ENCODE data around the gene IKZF3.
"Not testable (repeated sequence)": the region's sequence is repeated elsewhere in the genome, so short reads cannot be mapped to it uniquely, and the experiment has no call there.

IKZF3 gene

DNA sequence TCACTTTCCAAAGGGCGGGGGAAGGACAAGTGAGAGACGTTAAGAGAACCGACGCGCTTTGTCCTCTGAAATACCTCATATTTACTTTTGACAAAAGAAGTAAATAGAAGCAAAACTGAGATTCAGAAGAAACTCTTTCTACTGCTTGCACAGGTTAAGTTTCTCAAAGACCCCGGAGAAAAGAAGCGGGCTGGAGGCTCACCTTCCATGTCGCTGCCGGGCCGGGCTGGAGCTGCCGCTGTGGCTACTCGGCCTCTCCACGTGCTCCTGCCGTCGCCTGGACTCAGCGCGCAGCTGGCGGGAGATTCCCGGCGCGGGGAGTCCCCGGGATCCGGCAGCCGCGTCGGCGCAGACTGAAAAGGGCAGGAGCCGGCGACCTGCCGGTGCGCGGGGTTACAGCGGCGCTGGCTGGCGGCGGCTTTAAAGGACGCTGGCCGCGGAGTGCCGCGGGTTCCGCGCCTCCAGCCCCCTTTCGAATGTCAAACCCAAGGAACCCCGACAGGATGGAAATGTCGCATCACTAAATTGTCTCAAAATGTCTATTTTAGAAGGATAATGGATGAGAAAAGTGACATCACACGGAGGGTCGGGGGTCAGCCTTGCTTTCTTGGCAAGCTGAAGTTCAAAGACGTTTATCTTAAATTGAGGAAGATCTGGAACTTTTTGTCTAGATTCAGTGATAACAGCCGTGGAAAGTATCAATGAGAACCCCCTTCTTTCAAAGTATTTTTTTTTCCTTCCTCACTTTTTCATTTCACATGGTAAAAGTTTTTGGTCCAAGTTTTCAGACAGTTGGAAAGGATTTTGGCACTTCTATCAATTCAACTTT, at the start of gene IKZF3:
TSS of gene IKZF3 (minus strand) at position 395 of the 829 bp plus-strand sequence. CDS start at position 209, 186 bp downstream.
- peak; percentile 90 for DNase-seq

DNA sequence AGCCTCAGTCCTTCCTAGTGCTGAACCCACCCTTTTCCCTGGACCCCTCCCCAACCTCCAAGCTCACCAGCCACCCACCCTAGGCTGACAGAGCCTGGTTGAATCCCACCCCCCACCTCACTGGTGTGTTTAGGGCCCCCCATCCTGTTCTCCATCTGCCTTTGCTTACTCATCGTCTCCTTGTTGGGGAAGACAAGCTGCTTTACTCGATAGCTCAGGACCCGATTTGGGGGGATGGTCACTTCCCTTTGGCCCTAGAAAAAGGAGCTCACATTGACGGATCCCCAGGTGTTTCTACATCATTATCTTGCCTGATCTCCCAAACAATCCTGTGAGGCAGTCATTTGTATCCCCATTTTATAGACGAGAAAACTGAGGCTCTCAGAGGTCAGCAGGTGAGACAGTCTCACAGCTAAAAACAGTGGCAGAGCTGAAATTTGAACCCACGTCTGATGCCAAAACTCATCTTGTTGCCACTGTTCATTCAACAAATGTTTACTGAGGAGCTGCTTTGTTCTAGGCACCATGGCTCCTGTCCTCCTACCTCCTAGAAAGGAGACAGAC, 44.8 kb upstream of the IKZF3 start:
- DNase-seq = no peak

DNA sequence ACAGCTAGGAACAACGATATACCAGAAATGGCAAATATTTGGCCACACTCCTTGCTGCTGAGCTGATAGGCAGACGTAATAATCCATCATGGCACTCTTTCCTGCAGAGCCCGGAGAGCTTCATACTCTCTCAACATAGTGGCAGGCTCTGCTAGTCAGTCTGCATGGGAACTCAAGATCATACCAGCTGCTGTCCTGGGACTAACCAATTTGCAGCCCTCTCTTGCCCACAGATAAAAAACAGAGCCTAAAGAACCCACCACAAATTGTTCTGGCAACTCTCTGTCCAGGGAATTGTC, 40.8 kb upstream of the IKZF3 start:
- no peak for DNase-seq

DNA sequence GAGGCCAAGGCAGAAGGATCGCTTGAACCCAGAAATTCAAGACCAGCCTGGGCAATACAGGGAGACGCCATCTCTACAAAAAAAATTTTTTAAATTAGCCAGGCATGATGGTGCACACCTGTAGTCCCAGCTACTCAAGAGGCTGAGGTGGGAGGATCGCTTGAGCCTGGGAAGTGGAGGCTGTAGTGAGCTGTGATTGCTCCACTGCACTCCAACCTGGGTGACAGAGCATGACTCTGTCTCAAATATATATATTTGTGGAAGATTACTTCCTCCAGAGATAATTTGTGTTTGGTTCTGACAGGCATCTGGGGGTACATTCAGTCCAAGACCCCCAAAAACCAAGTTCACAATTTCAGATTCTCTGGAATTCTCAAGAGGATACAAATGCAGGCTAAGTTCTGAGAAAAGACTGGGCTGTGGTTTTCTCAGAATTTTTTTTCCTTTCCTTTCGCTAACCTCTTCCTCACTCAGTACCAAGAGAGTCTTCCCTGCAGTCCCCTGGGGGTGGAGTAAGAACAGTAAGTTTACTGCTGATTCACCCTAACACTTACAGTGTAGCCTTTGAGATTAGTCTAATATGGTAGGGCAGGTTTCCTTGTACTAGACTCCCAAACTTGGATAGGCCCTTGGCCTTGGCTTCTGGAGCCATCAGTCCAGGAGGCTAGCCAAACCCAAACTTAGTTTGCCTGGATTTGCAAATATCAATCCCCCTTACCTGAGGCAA, 39.2 kb upstream of the IKZF3 start:
- DNase-seq = no peak

DNA sequence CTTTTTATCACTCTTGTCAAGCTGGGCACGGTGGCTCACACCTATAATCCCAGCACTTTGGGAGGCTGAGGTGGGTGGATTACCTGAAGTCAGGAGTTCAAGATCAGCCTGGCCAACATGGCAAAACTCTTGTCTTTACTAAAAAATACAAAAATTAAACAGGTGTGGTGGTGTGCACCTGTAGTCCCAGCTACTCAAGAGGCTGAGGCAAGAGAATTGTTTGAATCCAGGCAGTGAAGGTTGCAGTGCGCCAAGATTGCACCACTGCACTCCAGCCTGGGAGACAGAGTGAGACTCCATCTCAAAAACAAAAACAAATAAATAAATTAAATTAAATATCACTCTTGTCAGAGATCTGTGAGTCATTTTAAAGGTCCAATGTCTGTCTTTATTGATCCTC, 37.9 kb upstream of the IKZF3 start:
- not testable (repeated sequence) for DNase-seq

DNA sequence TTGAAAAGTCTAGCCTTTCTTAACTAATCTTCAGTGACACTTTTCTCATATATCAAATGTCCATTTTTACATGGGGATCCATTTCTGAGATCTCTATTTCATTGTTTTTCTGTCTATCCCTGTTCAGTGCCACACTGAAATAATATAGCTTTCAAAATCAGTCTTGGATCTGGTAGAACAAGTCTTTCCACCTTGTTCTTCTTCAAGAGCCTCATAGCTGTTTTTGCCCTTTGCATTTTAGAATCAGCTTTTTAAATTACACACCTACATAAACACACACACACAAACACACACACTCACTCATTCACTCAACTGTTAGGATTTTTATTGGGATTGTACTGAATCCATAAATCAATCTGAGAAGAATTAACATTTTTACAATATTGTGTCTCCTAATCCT, 35.1 kb upstream of the IKZF3 start:
- DNase-seq = no peak

DNA sequence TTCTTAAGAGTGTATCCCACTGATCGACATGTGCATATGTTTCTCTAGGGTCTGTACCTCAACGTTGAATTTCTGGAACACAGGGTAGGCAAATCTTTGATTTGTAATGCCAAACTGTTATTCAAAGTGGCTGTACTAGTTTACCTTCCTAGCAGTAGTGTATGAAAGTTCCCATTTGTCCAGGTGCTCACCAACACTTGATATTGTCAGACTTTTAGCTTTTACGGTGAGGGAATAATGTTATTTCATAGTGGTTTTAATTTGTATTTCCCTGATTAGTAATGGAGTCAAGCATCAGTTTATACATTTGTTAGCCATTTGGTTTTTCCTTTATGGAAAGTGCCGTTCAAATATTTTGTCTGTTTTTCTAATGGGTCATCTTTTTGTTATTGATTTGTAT, 34.0 kb upstream of the IKZF3 start:
- DNase-seq = no peak

DNA sequence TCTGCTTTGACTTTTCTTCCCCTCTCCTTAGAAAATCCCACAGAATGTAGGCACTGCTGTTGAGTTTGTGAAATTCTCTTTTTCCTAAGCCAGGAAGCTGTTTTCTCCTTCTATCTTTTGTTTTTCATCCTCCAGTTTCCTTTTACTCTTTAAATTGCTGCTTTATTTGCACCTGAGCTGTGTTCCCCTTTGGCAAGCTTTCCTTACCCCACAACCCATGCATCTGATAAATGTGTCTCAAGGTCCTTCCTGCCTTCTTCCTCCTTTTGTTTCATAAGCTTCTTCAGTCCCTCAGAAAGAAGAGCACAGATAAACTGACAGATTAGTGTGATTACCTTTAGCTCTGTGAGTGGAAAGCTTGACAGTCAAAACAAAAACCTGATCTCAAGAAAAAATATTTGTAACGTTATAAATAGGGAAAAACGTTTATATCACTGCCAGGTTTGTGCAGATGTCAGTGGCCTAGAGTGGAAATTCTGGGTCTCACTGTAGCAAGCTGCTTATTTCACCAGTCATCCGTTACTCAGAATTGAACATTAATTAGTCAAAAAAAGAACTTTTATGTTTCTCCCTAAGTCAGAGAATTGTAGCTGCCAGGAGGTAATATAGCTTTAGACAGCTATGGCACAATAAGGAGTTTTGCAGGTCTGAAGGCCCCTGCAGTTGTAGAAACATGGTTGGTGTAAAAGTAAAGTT, 30.7 kb upstream of the IKZF3 start:
- no peak for DNase-seq

DNA sequence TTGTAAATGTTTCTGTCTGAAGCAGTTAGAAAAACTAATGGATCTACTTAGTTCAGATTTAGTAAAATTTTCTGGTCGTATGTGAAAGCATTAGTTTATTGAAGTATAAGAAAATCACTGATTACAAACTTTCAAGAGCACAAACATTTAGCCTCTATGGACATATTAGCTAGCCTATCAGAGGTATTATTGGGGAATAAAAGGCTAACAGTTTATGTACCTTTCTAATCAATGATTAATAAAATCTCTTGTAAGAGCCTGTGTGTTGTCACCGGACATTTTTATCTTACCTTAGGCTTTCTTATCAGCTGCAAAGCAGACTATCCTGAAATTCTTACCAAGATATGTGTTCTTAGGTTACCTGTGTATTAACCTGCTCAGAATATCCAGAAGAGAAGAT, 25.1 kb upstream of the IKZF3 start:
- no peak for DNase-seq

DNA sequence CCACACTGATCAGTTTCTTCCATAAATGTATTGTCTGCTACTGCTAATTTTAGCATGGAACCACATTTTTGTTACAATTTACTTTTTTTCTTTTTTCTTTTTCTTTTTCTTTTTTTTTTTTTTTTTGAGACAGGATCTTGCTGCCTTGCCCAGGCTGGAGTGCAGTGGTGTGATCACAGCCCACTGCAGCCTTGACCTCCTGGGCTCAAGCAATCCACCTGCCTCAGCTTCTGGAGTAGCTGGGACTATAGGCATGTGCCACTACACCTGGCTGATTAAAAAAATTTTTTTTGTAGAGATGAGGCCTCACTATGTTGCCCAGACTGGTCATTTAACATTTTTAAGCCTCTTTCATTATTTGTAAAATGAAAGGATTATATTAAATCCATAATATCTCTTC, 23.0 kb upstream of the IKZF3 start:
- no peak for DNase-seq

DNA sequence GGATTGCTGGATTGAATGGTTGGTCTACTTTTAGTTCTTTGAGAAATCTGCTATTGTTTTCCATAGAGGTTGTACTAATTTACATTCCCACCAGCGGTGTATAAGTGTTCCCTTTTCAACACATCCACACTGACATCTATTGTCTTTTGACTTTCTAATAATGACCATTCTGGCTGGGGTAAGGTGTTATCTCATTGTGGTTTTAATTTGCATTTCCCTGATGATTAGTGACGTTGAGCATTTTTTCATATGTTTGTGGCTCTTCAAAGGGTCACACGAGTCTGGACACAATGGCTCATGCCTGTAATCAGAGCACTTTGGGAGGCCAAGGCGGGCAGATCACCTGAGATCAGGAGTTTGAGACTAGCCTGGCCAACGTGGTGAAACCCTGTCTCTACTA, 22.0 kb upstream of the IKZF3 start:
- not testable (repeated sequence) for DNase-seq

DNA sequence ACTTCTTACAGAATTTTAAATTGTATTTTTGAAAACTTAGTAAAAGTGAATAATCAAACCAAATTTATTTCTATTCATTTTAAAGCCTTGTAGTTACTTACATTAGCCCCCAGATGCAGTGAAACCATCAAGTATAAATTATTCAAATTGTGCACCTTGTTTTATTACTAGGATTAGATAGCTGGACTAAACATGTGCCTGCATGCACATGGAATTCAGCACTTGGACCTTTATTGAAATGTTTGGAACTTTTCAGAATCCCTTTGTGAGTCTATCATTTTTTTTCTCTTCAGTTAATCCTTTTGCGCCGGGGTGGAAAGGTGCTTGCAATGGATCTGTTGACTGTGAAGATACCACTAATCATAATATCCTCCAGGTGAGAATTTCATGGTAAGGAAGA, 8.6 kb upstream of the IKZF3 start:
- DNase-seq = no peak

DNA sequence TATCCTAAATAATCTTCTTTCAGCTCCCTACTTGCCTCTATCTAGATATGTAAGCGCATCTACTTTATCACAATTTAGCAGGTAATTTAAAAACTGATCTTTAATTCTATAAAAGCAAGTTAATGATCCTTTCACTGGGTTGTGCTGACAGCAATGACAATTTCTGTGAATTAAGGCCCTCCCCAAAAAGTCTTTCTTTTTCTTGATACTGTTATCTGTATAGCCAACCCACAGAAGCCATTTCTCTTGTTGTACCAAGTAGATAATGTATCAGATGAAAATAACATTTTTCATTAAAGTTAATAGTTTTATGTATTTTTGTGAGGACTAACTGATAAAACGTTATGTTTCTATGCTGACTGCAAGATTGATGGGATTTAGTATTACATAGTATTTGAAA, 7.7 kb upstream of the IKZF3 start:
- no peak for DNase-seq

DNA sequence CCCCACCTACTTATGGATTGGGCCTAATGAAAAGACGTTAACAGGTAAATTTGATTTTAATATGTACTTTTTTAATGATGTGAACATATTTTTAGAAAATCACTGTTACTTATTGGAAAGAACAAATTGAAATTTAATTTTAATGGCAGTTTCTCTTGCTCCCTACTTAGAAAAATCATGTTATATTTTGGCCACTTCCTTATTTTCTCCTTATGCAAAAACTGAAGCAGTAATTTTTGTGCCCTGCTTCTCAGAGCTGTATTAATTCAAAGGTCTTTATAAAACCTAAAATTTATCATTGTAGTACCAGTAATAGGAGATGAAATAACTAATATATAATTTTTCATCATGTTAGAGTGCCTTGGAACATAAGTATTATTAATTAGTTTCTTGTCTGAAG, 6.7 kb upstream of the IKZF3 start:
- DNase-seq = no peak

DNA sequence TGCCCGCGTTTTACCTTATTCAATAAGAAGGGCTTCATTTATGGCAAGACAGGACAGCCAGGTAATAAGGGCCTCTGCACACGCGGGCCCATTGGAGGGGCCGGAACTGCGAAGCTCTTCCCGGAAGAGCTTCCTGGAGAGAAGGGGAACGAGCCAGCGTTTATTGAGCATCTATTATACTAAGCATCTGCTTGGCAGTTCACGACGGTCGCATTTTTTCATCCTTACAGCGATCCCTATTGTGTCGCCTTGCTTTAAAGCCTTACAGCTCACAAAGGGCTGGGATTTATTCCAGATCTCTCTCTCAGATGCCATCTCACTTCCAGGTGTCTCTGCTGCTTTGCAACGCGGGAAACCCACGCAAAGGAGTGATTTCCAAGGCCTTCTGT, 4.4 kb upstream of the IKZF3 start:
- DNase-seq = no peak

DNA sequence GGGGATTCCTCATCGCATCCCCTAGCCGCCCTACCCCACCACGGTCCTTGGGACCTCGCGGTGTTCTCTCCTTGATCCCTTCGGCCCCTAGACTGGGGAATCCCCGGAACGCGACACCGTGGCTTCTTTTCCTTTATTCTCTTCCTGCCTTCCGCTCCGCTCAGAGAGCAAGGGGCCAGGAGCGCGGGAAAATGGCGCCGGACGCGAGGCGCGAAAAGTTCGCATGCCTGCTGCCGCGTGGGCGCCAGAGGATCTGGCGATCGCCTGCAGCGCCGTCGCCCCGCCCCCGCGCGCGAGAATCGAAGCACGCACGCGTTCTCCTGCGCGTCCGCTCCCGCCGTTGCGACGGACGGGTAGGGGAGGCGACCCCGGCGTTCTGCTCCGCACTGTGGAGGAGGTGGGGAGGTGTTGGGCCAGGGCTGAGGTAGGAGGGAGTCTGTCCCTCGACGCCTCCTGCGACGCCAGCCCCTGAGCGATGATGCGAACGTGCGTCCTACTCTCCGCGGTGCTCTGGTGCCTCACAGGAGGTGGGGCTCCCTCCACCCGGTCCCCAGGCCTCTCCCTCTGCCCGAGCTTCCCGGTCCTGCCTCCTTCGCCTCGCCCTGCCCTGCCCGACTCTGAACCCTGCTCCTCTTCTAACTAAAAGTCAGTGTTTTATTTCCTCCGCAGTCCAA, 3.9 kb upstream of the IKZF3 start, which contains the start of gene ZPBP2:
TSS of gene ZPBP2 (plus strand) at position 323 of the 674 bp plus-strand sequence. CDS start at position 476, 153 bp downstream.
- DNase-seq = peak; percentile 72

DNA sequence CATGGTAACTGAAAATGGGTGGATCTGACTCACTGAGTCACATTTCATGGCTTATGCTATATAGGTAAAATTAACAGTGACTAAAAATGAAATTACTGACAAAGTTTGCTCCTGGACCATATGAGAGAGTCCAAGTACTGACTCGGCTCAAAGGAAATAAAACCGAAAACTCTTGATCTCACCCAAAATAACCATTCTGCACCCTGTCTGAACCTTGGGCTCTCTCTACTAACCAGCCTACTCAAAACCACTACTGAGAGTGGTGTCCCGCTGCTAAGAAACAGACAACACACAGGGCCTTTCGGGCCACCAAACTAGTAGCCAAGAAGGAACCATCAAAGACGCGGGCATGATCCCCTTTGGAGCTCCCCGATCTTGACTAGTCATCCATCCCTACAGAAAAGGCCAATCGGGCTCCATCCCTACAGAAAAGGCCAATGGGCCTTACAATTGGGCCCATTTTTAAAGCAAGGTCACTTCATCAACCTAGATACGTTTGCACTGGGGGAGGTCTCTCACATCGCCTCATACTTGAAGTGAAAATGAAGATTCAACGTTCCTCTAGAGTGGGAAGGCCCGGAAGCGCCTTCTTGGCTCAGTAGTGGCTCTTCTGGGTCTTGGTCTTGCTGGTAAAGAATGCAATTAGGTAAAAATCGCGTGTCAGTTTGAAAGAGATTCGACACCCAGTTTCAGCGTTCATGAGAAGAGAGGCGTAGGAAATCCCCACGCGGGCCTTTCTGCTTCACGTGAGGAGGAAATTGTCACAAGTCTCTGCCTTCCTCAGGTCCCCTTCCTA, 3.2 kb upstream of the IKZF3 start:
- peak; percentile 70 for DNase-seq

DNA sequence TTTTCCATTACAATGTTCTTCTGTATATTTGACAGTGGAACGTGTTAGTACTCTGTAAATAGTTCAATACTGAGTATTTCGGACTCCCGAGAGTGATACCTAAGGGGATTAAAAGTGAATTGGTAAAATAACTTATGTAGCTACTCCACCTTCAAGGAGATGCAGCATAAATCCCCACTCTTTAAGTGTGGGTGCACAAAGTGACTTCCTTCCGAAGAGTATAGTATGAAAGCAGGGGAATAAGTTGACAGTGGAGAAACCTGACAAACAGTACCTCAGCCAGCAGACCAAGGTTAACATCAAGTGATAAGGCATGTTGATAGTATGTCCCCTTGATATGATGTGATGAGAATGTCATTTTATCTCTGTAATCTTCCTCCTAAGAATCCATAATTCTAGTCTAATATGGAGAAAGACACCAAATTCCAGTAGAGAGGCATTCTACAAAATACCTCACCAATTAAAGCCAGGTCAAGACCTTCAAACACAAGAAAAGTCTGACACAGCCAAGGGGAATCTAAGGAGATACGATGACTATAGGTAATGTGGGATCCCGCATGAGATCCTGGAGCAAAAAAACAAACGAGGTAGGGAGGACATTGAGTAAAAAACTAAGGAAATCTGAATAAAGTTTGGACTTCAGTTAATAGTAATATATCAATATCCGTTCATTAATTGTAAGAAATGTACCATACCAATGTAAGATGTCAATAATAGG, 2.1 kb upstream of the IKZF3 start:
- no peak for DNase-seq

DNA sequence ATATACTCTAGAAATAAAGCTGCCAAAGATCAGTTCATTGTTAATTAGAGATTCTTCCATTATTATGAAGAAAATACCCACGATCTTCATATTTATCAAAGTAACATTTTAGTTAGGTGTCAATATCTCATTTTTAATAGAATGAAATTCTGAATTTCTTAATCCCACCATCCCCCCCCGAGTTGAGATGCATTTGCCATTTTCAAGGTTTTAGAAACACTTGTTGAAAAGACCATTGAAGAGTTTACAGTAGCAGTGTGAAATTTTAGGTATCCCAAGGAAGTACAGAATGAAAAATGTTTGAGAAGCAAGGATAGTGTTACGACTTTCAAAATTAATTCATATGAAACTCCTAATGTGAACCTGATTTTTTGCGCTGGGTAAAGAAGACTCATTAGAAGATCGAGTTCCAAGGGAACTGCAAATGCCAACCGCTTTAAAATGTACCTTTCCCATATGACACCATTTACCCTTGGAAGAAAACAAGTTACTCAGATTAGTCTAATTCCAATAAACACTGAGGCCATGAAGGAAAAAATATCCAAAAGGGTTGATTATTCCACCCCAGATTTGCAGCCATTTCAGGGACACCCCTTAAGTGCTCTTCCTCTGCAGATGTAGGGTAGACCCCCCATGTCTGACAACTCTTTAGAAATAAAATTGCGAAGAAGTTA, 731 bp downstream of the IKZF3 start:
- DNase-seq = no peak

DNA sequence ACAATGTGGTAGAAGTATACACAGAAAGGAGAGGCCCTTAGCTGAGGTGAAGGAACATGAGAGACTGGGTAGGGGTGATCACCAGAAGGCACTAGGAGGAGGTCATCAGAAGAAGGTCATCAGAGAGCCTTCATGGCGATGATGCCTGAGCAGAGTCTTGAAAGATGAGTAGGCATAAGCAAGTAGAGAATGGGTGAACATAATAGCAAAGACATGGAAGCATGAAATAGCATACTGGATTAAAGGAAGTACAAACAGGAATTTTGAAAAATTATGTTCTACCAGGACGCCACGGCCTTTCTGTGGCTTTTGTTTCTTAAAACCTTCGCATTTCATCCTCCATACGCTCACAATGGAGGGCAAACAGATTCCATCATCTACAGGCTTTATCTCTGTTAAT, 2.9 kb downstream of the IKZF3 start:
- DNase-seq = no peak
